ENCODE data around the gene EID2B.

EID2B gene, protein sequence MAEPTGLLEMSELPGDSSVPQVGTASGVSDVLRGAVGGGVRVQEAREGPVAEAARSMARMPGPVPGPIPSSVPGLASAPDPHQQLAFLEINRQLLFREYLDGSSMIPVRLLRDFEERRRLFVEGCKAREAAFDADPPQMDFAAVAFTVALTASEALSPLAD

DNA sequence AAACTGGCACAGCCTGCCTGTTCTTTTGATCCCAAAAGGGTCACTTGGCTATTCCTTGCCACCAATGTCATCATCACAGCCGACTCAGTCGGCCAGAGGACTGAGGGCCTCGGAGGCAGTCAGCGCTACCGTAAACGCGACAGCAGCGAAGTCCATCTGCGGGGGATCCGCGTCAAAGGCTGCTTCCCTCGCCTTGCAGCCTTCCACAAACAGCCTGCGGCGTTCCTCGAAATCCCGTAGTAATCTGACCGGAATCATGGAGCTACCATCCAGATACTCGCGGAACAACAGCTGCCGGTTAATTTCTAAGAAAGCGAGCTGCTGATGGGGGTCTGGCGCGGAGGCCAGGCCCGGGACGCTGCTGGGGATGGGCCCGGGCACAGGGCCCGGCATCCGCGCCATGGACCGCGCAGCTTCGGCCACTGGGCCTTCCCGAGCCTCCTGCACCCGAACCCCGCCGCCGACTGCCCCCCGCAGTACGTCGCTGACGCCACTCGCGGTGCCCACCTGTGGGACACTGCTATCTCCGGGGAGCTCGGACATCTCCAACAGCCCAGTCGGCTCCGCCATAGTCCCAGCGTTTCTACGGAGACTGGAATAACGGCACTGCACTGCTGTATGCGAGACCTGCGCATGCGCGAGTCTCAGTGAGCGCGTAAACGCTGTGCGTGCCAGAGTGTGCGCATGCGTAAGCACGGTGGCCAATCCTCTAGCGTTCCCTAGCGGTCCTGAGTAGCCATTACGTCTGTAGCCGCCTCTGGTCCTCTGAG is at the start of gene EID2B:
Gene EID2B, minus strand, starts transcription at position 620 of the 770 bp plus-strand sequence. Its CDS starts 50 bp downstream, at position 570.
- peak; percentile 95 to 99 for DNase-seq

DNA sequence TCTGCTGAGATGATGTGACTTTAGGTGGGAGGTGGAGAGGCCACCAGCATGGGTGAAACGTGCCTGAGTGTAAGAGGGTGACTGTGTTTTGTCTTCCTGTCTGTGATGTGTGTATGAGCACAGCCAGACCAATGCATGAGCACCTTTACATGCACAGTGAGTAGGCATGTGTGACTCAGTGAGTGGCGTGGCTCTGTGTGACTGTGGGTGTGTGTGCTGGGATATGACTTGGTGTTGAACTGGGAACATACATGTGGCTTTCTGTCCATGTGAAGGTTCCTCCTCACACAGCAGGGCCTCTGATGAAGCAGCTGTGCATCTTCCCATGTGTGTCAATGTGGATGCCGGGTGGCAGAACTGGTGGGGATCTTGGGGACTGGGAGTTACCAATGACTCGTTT is 49.8 kb upstream of the EID2B start:
- no peak for DNase-seq

DNA sequence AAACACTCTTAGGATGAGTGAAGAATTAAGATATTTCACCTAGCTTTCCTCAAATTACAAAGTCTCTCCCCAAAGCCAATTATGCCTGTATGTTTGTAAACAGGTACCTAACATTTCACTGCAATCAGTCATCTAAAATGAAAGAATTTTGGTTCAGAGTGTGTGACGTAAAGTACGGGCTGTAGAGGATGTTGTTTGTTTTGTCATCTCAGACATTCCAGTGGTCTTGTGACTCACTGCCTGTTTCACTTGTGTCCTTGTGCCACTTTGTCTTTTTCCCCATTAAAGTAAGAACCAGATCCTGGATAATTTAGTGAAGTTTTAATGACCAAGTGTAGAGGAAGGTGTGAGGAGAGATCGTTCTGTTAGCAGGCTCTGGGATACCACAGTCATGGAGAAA is 36.0 kb upstream of the EID2B start:
- no peak for DNase-seq

DNA sequence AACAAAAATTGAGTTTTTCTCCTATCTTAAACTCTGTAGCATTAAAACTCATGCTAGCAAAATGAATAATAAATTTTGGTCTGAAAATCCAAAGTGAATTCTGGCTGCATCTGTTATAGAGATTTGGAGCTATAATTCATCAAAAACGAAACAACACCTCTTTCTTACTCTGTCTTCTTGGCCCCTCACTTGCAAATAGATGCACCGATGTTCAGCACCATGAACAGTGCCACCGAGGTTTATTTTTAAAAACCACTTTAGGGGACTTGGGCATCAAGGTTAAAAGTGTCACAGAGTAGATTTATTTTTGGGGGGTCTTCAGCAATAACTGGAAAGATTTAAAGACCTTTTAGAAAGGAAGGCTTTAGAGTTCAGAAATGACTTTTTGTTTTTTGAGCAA is 33.4 kb upstream of the EID2B start:
- no peak for DNase-seq

DNA sequence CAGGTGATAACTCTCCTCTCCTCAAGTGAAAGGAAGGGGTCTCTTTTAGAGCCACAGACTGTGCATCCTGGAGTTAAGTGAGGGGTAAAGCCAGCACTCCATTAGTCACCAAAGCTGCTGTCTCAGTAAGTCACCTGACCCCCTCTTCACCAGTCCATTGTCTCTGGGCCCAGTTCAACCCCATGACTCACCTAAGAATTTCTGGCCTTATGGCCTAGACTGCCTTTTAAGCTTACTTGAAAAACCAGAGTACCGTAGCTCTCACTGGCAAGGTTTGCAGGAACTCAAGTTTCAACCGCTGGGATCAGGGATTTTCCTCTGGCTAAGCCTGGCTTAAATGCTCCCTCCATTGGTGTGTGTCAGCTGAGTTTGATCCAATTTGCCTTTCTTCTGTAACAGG is 30.8 kb upstream of the EID2B start:
- no peak for DNase-seq

DNA sequence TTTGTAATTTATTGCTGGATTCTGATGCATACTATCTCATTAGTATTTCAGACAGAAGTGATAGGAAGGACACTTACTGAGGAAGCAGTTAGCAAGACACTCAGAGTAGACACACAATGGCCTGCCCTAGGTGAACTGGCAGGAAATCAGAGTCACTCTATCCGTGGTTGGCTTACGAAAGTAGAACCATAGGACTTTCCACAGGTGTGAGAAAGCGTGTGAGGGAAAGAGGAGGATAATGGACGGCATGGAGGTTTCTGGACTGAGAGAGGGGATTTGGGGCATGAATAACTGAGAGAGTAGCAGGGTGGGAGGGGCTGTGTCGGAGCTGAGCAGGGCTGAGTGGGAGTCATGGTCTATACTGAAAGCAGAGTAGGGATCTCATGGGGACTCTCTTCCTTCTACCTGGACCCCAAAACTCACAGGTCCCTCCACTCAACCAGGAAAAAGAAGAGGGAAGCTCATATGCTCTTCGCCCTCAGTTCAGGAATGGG is 26.0 kb upstream of the EID2B start:
- DNase-seq = no peak

DNA sequence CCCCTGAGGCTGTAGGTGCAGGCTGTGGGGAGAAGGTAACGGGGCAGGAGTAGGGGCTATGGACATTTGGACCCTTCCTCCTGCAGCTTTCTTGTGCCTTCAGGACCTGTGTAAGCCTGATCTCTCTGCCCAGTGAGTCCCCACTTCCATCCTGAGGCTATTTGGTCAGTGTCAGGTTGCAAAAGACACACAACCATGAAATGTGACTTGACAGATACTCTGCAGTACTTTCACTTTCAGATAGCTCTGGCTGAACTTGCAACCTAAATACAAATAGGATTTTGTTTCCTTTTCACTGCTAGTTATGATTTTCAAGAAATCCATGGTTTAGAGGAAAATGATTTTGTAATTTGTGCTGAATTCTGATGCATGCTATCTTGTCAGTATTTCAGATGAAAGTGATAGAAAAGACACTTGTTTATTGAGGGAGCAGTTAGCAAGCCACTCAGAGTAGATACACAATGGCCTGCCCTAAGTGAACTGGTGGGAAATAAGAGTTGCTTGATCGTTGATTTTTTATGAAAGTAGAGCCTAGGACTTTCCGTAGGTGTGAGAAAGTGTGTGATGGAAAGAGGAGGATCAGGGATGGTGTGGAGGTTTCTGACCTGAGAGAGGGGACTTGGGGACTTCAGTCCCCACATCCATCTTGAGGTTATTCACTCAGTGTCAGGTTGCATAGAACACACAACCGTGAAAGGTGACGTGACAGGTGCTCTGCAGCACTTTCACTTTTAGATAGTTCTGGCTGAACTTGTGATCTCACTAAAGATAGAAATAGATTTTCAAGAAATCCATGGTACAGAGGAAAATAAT is 25.4 kb upstream of the EID2B start:
- no peak for DNase-seq

DNA sequence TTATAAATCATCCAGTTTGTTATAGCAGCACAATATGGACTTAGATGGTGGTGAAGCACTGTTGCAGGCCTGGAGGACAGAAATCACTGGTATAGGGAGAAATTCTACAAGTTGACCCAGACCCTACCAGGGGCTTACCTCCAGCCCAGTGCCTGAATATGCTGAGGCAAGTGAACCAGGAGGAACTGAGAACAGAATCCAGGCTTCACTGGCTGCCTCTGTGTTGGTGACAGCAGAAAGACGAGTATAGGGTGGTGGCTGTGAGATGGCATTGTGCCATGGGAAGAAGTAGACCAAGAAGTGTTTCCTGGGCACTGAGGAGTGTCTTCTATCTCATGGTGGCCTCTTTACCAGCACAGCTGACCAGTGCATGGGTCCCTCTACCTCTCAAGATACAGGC is 23.2 kb upstream of the EID2B start:
- no peak for DNase-seq

DNA sequence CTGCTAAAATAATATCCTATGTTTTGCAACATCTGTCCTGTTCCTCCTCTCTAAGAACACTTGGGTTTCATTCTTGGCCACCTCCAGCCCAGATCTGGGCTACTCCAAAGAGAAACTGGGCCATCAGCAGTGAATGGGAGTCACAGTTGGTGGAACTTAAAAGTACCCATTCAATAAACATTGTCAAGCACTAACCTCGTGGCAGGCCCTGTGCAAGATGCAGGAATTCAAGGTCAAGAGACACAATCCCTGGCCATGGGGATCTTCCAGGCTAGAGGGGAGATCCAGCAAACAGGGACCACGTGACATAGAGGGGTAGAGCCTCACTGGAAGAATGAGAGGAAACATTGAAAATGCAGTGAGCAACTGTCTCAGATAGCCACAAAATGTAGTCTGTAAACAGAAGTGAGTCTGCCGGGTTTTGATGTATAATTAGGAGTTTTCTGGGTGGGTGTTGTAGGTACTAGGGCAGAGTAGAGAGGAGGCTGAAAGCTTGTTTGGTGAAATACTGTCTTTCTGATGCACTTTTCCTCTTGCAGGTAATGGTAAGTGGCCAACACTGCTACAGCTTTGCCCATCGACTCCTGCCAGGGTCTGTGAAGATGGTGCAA is 22.2 kb upstream of the EID2B start:
- DNase-seq = no peak

DNA sequence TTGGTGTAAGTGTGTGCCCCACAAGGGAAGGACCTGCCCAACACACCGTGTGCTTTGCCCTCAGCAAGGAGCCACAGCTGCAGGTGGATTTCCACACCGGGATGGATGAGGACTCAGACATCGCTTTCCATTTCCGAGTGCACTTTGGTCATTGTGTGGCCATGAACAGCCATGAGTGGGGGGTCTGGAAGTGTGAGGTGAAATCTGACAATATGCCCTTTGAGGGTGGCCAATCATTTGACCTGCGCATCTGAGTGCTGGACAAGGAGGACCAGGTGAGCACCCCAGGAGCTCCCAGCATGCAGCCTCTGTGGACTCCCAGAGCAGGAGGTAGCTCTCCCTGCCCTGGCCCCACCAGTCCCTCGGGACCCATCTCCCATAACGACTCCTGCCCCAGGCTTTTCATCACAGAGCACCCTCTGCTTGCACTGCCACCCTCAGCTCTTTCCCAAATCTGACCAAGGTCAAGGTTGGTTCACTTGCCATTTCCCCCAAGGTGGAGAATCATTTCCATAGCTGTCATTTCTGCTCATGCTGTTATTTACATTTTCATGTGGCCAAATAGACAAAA is 20.5 kb upstream of the EID2B start:
- no peak for DNase-seq

DNA sequence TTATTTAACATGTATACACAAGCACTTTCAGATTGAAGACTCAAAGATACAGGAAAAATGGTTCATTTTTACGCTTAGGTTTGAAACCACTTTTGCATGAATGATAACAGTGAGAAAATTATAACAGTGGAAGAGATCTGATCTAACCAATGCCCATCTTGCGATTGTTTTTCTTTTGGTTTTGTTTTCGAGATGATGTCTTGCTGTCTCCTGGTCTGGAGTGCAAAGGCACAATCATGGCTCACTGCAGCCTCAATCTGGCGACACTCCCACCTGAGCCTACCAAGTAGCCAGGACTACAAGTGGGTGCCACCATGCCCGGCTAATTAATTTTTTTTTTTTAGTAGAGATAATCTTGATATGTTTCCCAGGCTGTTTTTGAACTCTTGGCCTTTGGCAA is 17.5 kb upstream of the EID2B start:
- DNase-seq = no peak

DNA sequence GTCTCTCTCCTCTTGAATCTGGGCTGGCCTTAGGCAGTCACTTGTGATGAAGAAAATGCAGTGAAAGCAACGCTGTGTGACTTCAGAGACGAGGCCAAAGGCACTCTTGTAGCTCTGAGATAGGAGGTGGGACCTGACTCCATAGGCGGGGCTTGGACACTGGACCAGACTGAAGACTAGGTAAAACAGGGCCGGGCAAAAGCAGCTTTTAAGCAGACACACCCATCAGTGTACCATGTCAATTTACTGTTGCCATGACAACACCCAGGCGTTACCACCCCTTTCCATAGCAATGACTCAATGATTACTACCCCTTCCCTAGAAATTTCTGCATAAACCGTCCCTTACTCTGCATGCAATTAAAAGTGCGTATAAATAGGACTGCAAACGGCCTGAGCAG is 13.9 kb upstream of the EID2B start:
- no peak for DNase-seq

DNA sequence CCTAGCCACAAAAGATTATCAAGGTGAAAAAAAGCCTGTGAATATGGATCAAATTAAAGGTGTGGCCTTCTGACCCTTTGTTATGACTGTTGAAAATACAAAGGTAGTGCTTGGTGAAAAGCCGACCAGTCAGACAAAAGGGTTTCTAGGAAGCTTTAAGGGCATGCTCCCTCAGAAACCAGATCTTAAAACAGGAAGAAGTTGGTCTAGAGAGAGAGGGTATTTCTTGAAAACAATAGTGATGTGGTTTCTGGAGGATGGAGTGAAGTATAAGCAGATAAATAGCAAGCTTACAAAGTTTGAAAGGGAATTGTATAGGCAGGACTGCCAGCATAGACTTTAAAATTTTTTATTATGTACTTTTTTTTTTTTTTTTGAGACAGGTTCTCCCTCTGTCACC is 12.3 kb upstream of the EID2B start:
- no peak for DNase-seq

DNA sequence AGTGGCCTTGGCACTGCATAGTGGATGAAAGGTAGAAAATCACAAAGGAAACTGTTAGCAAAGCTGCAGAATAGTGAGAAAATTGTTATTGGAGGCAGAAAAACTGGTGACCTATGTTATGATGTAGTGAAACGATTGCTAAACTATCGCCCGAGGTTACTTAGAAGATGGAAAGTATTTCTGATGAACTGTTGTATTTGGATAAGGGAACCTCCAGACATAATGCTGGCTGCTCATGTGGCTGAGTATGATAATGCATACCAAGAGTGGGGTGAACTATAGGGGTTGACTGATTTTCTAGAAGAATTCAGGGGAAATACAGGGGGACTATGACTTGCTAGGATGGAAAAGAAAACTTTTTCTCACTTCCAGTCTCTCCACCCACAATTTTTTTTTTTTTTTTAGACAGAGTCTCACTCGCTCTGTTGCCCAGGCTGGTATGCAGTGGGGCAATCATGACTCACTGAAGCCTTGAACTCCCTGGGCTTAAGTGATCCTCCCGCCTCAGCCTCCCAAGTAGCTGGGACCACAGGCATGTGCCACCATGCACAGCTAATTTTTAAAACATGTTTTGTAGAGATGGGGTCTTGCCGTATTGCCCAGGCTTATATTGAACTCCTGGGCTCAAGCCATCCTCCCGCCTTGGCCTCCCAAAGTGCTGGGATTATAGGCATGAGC is 11.7 kb upstream of the EID2B start:
- no peak for DNase-seq

DNA sequence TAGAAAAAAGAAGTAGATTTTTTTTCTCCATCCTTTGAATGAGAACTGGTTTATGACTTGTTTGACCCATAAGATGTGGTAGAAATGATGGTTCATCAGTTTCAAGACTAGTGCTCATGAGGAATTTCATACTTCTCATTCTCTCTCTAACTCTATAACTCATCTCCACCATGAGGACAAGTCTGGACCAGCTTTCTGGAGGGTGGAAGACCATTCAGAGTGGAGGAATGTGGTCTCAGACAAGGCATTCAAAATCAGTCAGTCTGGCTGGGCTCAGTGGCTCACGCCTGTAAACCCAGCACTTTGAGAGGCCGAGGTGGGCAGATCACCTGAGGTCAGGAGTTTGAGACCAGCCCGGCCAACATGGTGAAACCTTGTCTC is 10.8 kb upstream of the EID2B start:
- DNase-seq = no peak

DNA sequence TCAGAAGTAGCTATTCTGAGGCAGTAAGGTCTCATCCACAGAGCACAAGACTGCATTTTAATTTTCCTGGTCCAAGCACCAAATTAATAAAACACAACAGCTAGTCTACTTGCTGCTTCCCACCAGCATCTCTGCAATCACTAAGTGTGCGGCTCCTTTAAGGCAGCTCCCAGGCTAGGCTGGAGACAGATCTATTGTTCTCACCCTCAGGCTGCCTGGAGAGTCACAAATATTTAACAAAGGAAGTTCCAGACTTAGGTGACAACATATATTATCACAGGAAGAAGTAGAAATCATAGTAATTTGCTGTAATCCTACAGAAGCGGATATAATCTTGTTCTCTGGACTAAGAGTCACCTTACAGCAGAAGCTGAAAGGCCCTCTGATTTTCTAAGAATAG is 9.6 kb upstream of the EID2B start:
- no peak for DNase-seq

DNA sequence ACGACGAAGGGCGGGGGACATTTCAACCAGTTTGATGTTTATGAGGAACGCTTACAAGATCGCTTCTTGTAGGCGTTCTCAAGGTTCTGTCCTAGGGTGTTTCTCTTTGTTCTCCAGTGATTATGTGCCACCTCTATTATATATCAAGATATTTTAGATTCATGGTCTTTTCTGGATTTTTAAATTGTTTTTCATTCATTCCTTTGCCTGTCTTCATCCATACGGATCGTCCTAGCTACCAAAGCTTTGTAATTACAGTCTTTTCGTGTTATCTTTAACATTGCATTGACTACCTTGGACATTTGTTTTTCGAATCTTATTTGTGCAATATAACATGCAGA is 7.7 kb upstream of the EID2B start:
- no peak for DNase-seq

DNA sequence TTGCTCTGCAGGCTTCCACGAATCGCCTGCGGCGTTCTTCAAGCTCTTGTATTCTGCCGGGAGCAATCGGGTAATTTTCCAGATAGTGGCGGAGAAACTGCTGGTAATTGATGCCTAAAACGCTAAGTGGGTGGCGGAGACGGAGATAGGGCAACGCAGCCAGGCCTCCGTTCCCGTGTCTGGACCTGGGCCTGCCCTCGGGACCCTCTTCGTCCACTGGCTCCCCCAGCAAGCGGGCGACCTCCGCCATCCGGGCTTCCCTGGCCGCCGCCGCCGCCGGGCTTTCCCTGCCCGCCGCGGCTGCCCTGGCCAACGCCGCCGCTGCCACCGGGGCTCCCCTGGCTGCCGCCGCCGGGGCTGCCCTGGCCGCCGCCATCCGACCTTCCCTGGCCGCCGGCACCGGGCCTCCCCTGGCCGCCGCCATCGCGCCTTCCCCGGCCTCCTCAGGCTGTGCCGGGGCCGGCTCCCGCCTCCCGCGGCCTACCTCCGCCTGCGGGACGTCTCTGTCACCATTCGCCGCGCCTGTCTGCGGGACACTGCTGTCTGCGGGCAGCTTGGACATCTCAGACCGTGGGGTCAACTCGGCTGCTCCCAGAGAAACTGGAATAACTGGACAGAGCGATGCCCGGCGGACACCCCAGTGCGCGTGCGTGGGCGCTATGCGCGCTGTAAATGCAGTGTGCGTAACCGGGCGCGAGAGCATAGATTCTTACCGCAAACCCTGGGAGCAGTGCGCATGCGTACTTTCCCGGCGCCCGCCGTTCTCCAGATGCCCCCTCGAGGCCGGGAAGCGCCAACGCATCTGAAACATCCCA is 7.1 kb upstream of the EID2B start, which contains the start of gene EID2:
Gene EID2, minus strand, starts transcription at position 644 of the 815 bp plus-strand sequence. Its CDS starts 82 bp downstream, at position 562.
- peak; percentile 94 to 95 for DNase-seq

DNA sequence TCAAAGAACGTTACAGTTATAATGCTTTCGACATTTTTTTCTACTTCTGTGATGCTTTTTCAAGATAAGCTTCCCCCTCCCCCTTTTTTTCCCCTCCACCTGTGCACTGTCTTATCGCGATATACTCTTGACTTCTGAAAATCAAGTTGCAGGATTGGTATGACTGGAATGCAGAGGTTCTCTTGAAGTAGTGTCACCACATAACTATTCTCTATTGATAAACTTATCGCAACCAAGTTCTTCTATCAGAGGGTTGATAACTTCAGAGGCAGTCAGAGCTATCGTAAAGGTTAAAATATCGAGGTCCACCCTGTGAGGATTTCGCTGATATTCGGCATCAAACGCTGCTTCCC is 6.5 kb upstream of the EID2B start:
- no peak for DNase-seq

DNA sequence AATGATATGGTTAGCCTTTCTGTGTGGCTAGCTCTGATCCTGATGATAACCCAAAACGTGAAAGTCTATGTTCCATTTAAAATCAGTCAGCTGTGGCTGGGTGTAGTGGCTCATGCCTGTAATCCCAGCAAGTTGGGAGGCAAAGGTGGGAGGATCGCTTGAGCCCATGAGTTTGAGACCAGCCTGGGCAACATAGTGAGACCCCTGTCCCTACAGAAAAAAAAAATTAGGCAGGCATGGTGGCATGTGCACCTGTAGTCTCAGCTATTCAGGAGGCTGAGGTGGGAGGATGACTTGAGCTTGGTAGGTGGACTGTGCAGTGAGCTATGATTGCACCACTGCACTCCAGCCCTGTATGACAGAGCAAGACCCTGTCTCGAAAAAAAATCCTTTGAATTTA is 1.1 kb upstream of the EID2B start:
- DNase-seq = no peak

DNA sequence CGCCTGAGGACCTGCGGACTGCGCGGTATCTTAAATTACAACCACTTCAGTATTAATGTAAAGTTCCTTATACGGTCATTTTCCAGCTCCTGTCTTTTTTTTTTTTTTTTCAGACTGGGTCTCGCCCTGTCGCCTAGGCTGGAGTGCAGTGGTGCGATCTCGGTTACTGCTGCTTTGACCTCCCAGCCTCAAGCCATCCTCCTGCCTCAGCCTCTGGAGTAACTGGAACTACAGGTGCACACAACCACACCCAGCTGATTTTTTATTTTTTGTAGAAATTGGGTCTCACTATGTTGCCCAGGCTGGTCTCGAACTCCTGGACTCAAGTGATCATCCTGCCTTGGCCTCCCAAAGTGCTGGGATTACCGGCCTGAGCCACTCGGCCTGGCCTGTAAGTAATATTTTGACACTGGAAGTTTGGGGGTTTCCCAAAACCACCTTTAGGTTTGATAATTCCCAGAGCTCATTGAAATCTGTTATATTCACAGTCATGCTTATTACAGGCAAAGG is 406 bp upstream of the EID2B start:
- no peak for DNase-seq

DNA sequence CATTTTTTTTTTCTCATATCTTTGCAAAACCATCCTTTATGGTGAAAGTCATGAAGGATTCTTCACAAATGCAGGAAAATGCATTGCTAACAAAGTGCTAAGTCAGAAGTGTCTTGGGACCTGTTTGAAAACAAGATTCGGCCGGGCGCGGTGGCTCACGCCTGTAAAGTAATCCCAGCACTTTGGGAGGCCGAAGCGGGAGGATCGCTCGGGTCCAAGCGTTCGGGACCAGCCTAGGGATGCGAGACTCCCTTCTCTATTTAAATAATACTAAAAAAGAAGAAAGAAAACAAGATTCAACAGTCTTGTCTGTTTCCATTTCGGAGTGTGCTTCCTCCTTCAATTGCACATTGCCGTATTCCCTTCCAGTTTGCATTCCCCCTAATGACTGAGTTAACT is 819 bp downstream of the EID2B start:
- DNase-seq = no peak

Measured in NCI-H524 (cell line).